Measurements from ENCODE around the gene LONRF2. TPM values are rescaled to one million over a fixed set of nuclear protein-coding genes. Genes with fewer than 3 reads are reported as not detected.
A peak's percentile ranks its signal among the peaks of the same experiment; 100 is the strongest.
"Not testable (repeated sequence)": the region's sequence is repeated elsewhere in the genome, so short reads cannot be mapped to it uniquely, and the experiment has no call there.

LONRF2 gene
- 0.68 TPM for total RNA-seq

DNA sequence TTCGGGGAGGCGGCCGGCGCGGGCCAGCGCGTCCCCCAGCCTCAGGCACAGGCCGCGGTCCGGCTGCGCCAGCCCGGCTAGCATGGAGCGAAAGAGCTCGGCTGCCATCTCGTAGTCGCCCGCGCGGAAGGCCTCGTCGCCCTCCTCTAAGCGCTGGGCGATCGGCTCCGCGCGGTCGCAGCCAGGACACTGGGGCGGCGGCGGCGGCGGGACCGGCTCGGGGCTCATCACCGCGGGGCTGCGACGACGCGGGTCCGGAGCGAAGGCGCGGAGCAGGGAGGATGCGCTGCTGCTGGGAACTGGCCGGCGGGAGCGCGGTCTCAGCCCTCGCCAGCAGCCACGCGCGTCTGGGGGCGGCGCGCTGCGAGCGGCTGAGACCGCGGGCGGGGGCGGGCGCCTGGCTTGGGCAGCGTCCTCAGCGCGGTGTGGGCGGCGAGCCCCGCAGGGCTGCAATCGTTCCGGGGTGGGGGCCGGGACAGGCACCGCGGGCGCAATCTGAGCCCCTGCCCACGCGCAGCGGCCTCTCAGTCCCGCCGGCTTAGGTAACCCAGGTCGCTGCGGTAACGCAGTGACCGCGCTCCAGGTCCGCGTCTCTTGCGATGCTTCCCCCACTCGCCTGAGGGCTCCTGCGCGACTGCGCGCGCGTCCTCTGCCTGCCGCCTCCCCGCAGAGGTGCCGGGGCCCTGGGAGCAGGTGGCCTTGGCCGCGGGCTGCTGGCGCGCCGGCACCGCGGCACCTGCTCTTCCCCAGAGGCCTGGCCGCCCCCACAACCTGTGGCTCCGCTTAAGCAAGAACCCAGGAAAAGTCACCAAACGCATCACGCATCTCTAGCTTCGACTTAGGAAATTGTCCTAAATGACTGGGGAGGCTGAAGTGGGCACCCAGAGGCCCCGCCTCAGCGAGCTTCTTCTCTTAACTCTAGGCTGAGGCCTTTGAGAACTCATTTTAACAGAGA is at the start of gene LONRF2:
Gene LONRF2 (minus strand): TSS at position 636 of the 955 bp plus-strand sequence. CDS start 408 bp downstream, at position 228.
- ATAC-seq (peak; percentile 77), DNase-seq (ENCODE audit: low spot score) (peak; percentile 53)

DNA sequence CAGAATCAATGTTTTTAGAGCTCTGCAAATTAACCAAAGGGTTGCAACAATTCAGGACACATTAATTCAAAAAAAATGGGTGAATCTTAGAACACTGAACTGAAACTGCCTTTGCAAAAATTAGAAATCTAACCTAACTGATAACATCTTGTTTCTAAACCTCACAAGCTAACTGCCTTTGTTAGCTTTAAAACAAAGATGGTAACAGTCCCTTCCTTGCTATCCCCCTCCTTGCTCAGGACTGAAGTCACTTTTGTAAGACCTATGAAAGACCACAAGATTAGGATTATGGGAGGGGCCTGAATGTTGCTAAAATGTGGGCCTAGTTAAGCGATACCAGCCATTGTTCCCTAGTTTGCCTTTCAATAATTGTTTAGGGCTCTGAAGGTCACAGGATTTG is 44.9 kb upstream of the LONRF2 start:
- DNase-seq (ENCODE audit: low spot score): no peak
- no peak for ATAC-seq

DNA sequence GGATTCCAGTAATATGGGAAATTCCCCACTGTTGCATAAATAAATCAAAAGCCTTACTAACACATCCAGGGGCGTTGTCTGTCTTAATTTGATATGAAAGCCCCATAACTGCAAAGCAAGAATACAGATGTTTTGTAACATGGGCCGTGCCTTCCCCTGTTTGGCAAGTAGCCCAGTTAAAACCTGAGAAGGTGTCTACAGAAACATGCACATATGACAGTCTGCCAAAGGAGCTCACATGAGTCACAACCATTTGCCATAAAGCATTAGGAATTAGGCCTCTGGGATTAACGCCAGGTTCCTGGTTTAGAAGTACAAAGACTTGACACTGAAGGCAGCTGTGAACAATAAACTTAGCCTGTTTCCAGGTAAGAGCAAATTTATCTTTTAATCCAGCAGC is 43.1 kb upstream of the LONRF2 start:
- no peak for DNase-seq (ENCODE audit: low spot score)
- no peak for ATAC-seq

DNA sequence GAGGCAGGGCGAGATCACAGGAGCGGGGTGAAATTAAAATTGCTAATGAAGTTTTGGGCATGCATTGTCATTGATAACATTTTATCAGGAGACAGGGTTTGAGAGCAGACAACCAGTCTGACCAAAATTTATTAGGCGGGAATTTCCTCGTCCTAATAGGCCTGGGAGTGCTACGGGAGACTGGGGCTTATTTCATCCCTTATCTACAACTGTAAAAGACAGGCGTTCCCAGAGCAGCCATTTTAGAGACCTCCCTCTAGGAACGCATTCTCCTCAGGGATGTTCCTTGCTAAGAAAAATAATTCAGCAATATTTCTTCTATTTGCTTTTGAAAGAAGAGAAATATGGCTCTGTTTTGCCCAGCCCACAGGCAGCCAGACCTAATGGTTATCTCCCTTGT is 40.0 kb upstream of the LONRF2 start:
- not testable (repeated sequence) for DNase-seq (ENCODE audit: low spot score); ATAC-seq

DNA sequence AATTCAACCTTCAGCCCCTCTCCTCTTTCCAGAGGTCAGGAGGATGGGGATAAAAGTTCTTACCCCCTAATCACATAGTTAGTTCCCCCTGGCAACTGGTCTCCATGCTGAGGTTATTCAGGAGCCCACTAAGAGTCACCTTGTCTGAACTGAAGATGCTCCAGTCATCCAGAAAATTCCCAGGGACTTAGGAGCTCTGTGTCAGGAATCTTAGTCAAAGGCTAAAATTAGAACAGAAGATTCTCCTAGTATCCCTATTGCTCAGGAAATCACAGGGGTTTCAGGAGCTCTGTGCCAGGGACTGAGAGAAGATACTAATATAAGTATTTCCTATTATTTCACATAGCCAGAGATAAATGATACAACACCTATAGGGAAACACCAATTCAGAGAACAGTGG is 37.3 kb upstream of the LONRF2 start:
- DNase-seq (ENCODE audit: low spot score) (no peak), ATAC-seq (no peak)

DNA sequence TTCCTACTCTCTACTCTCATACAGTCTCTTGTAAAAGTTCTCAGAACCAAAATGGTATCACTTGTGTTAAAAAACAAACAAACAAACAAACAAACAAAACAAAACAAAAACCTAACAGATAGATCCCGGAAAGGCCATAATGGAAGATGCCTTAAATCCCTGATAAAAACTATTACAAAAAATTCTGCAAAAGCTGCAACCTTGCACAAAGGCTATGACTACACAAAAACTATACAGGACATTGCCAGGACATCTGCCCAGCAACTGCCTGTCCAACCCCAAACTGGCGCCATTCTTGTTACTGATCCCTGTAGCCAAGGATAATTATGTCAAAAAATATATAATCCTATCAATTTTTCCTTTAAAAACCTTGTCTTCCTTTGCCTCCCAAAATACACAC is 36.3 kb upstream of the LONRF2 start:
- DNase-seq (ENCODE audit: low spot score) (no peak), ATAC-seq (no peak)

DNA sequence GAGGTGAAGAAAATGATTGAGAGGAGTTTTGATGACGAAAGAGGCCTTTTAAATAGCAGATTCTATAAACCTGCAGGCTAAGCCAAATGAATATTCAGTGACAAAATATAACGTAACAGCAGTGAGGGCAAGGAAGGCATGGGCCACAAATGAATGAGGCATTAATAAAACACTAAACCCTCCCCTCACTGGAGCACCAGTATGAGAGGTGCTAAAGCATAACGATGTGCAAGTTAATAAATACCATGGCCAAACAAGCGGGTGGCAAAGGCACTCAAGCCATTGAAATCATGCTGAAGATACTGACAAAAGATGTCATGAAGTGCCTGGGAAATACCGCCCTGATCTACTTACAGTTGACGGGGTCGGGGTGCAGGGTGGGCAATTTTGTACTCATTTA is 30.2 kb upstream of the LONRF2 start:
- DNase-seq (ENCODE audit: low spot score) (no peak), ATAC-seq (no peak)

DNA sequence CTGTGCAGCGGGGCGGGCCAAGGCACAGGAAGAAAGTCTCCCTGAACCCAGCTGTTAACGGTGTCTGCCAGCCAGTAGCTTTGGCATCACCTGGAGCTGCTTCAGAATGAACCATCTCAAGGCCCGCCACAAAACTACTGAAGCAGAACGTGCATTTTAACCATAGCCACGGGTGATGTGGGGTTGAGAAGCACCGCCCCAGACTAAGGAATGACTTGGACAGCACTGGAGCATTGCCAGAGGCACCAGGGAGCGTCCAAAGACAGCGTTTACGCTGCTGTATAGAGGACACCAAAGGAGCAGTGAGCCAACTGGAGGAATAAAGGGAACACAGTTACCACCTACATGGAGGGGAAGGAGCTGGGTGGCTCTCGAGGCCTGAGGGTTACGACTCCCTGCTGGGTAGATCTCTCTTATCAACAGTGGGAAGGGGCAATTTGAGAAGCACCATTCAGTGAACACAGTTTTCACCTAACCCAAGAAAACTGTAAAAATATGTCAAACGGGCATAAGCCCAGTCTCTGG is 28.4 kb upstream of the LONRF2 start:
- no peak for ATAC-seq
- no peak for DNase-seq (ENCODE audit: low spot score)

DNA sequence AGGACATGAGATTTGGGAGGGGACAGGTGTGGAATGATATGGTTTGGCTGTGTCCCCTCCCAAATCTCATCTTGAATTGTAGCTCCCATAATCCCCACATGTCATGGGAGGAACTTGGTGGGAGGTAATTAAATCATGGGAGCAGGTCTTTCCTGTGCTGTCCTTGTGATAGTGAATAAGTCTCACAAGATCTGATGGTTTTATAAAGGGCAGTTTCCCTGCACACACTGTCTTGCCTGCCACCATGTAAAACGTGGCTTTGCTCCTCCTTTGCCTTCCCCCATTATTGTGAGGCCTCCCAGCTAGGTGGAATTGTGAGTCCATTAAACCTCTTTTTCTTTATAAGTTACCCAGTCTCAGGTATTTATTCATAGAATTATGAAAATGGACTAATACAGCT is 22.8 kb upstream of the LONRF2 start:
- not testable (repeated sequence) for DNase-seq (ENCODE audit: low spot score); ATAC-seq

DNA sequence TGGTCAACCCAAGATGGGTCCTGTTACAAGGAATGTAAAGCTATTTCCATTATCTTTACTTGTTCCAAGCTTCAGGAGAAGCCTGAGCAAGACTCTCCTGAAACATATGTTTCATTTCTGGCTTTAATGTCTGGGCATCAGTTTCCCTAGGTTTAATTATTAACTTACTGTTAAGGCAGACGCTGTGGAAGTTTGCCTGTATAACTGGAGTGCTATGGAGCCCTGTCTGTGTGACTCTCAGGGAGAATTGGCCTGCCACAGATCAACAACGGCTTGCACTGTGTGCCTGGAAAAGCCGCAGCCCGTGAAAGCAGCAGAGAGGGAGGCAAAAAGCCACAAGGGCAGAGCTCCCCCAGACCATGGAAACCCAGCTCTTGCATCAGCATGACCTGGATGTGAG is 22.1 kb upstream of the LONRF2 start:
- ATAC-seq: peak; percentile 62

DNA sequence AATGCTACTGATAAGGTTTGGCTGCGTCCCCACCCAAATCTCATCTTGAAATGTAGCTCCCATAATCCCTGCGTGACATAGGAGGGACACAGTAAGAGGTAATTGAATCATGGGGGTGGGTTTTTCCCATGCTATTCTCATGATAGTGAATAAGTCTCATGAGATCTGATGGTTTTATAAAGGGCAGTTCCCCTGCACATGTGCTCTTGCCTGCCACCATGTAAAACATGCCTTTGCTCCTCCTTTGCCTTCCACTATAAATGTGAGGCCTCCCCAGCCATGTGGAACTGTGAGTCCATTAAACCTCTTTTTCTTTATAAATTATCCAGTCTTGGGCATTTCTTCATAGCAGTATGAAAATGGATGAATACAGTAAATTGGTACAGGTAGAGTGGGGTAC is 20.2 kb upstream of the LONRF2 start:
- ATAC-seq; DNase-seq (ENCODE audit: low spot score): not testable (repeated sequence)

More for the DNA sequence above, 22.1 kb upstream of the LONRF2 start:
- no peak for DNase-seq (ENCODE audit: low spot score)

DNA sequence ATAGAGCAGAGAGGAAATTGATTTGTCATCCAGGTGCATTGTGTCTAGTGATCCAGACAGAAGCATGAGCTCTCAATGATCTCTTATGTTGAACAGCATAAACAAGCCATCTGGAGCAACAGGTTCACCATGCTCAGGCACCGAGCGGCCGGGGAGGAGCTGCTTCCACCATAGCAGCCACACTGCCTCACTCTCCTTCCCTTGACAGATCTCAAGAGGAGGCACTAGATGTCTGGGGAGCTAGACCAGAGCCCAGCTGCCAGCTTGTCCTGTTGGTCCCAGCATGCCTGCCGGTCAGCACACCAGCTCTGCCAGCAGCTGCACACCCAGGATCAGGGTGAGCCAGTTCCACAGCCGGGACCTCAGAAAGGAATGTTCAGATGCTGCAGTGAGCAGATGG is 17.5 kb upstream of the LONRF2 start:
- DNase-seq (ENCODE audit: low spot score): no peak

DNA sequence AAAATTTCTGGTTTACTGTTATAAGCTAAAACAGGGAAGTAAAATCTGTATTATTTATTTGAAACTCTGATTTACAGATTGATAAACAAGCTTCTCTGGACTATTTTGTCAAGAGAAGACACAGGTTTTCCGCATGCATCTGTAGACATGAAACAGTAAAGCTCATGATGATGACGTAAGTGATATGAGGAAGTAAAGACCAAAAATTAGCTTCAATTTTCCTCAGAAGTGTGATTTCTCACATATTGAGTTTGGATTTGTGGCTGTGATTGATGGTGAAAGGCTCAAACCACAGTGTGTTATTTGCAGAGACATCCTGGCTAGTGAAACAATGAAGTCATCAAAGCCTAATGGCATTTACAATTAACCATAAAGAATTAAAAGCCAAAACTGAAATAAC is 12.6 kb upstream of the LONRF2 start:
- no peak for ATAC-seq
- no peak for DNase-seq (ENCODE audit: low spot score)

More for the DNA sequence above, 17.5 kb upstream of the LONRF2 start:
- no peak for ATAC-seq

DNA sequence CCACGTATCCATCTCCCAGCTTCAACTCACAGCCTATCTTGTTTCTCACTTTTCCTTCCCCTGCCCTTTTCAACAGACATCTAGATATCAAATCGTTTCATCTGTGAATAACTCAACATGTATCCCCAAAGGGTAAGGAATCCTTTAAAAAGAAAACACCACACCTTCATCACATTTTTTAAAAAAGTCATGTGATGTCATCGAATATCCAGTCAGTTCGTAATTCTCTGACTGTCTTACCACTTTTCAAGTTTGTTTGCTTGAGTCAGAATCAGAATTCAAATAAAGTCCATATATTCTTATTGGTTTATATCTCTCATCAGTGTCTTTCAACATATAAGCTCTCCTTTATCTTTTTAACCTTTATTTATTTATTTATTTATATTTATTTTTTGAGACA is 5.4 kb upstream of the LONRF2 start:
- no peak for DNase-seq (ENCODE audit: low spot score)
- no peak for ATAC-seq

DNA sequence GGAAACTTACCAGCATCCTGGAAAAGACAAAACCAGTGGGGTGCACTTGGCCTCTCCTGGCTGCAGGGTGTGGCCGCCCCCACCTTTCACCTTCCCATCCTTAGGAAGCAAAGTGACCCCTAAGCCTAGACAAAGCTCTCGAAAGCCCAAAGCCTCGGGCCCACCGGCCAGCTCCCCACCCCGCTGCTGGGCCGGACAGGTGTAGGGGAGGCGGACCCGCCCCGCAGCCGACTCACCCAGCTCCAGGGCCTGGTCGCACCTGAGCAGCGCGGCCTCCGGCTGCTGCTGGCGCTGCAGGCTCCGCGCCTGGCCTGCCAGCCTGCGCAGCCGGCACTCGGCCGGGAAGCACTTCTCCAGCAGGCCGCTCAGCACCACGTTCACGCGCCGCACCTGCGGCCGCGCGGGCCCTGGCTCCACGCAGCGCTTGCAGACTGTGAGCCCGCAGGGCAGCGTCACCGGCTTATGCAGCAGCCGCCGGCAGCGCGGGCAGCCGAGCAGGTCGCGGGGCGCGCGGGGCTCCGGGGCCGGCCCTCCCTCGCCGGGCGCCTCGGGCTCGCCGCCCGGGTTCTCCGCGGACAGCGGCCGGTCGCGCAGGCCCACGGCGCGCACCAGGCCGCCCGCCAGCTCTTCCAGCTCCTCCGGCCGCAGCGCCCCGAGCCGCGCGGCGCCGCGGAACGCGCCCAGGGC is 979 bp downstream of the LONRF2 start:
- DNase-seq (ENCODE audit: low spot score) (peak; percentile 57), ATAC-seq (peak; percentile 82)

DNA sequence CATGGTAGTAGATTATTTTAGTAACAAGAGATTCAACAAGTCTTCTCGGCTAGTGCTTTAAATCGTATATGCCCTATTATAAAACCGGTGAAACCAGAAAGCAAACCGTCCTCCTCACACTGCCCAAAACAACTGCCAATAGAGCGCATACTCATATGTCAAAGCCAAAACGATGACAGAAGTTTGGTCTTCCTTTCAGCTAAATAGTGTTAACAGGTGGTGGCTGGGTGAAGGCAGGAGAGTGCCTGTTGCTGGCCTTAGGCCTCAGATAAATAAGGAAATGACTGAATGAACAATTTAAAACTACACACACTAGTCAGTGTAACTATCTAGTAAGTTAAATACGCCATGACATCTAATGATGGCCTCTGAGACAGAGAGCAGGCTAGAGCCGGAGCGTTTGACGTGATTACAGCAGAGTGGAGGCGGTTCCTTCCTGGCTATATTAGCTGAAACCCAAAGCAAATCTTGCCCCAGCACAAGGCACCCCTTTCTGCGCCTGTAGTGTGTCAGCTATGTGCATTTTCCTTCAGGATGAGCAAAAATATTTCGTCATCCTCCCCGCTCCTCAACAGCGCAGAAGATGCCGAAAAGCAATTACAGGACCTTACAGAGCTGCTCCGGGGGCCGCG is 1.6 kb downstream of the LONRF2 start:
- no peak for ATAC-seq
- DNase-seq (ENCODE audit: low spot score): no peak

DNA sequence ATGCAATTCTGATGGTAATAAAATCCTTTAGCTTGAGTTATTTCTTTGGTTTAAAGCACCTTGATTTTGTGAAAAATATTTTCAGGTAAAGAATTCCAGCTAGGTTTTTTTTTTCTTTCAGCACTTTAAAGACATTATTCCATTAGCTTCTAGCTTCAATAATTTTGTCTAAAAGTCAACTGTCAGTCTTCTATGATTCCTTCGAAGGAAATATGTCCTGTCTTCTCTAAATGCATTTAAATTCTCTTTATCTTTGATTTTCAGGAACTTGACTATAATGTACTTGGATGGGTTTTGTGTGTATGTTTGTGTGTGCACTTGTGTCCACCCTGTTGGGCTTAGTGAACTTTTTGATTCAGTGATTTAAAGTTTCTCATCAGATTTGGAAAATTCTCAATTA is 4.7 kb downstream of the LONRF2 start:
- ATAC-seq (no peak), DNase-seq (ENCODE audit: low spot score) (no peak)

DNA sequence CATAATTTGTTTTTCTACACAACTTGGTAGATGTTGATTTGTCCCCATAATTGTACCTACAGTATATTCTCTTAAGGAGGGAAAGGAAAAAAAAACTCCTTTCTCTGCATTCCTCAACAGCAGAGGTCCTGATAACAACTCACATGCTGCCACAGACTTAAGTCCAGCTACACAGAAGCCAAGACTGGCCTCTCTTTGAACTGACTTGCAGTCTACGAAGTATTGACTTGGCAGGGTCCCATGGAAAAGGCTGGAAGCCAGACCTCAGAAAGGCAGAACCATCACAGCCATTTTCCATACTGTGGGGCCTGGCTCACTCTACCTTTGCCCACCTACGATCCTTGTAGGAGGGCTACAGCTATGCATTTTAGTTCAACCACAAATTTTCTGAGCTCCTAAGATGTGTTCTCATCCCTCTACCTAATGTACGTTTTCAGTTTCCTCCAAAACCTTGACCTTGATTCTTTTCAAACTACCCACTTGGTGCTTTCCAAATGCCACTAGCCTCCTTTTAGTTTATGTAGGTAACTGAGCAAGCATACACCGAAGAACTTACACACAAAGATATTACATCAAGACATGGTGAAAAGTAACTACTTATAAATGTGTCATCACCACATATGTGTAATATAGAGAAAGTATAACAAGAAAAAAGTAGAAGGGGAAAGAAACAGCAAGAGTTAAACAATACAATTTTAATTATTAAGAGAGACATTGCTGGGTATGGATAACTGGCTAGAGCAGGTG is 12.2 kb downstream of the LONRF2 start:
- ATAC-seq (no peak), DNase-seq (ENCODE audit: low spot score) (no peak)

DNA sequence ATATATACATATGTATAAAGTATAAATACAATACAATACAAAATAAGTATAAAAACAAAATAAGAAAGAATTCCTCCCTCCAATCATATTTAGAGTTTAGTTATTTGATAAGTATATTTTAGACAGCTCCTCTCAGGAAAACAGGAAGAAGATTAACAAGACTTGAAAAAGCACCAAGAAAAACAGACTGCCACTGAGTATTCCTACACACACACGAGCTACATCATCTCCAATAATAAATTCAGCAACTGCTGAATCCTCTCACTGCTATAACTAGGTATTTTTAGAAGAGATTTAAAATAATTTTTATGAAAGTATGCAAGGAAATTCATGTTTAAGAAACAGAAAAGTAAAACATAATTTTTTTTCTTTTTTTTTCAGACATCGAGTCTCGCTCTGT is 13.0 kb downstream of the LONRF2 start:
- DNase-seq (ENCODE audit: low spot score) (no peak), ATAC-seq (no peak)

DNA sequence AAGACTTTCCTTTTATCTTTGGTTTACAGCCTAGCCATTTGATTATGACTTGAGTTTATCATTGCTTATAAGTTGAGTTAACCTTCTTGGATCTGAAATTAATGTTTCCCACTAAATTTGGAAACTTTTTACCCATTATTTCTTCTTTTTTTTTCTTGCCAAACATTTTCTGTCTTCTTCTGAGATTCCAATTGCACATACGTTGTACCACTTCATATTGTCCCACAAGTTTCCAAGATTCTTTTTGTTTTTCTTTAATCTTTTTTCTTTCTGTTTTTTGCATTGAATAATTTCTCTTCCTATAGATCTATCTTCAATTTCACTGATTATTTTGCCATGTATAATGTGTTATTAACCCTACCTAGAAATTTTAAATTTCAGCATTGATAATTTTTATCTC is 18.6 kb downstream of the LONRF2 start:
- DNase-seq (ENCODE audit: low spot score) (no peak), ATAC-seq (no peak)

DNA sequence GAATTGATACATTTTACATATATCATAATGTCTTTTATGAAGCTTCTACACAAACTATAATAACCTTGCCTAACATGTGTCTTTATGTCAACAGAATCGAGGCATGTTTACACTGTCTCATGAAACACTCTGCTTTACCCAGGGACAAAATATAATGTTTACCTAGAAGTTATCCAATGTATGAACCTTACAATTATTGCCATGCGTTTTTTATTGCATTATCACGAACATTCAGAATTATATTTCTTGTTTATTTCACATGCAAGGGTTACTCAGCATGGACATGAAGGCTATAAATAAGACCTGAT is 19.8 kb downstream of the LONRF2 start:
- ATAC-seq (peak; percentile 71), DNase-seq (ENCODE audit: low spot score) (no peak)
